HCT116 (cell line): ENCODE measurements around the gene ACER1.

Experiments
- EGR1 ChIP-seq: IDR thresholded peaks from 2 replicates; pipeline ENCODE4 v1.6.1; 2012; ENCODE audit warnings: low read depth
- ELF1 ChIP-seq: IDR thresholded peaks from 2 replicates; pipeline ENCODE4 v1.6.1; 2012; ENCODE audit warnings: low read depth, borderline replicate concordance
- EZH2 ChIP-seq: fragments of 200-600 bp; sonication (generic); IDR thresholded peaks from 2 replicates; pipeline ENCODE4 v1.6.1; 2017; ENCODE audit warnings: antibody characterized with exemption, mixed run types
- EZH2phosphoT487 ChIP-seq: fragments of 200-600 bp; IDR thresholded peaks from 2 replicates; pipeline ENCODE4 v1.6.1; 2018; ENCODE audit warnings: antibody characterized with exemption, borderline replicate concordance
- POLR2A ChIP-seq: IDR thresholded peaks from 2 replicates; pipeline ENCODE4 v1.7.0; 2011; ENCODE audit warnings: borderline replicate concordance; ENCODE audit not compliant: insufficient read depth, insufficient read length; ENCODE audit errors: extremely low read depth
- POLR2AphosphoS5 ChIP-seq: IDR thresholded peaks from 2 replicates; pipeline ENCODE4 v1.6.1; 2011; ENCODE audit warnings: mild to moderate bottlenecking, low read depth, low read length, moderate library complexity
- RAD21 ChIP-seq: IDR thresholded peaks from 2 replicates; pipeline ENCODE4 v1.6.1; 2012; ENCODE audit warnings: low read depth, mild to moderate bottlenecking
- SP1 ChIP-seq: IDR thresholded peaks from 2 replicates; pipeline ENCODE4 v1.6.1; 2012; ENCODE audit warnings: low read depth
- TCF7L2 ChIP-seq: IDR thresholded peaks from 2 replicates; pipeline ENCODE4 v1.7.0; 2011; ENCODE audit warnings: borderline replicate concordance, inconsistent platforms; ENCODE audit not compliant: insufficient read depth, insufficient read length; ENCODE audit errors: extremely low read depth
- YY1 ChIP-seq: IDR thresholded peaks from 2 replicates; pipeline ENCODE4 v1.6.1; 2011; ENCODE audit warnings: low read length, low read depth, moderate library complexity, mild to moderate bottlenecking; ENCODE audit not compliant: insufficient replicate concordance; ENCODE audit errors: extremely low read depth
- ZFX ChIP-seq: fragments of 450-650 bp; IDR thresholded peaks from 2 replicates; pipeline ENCODE4 v1.6.1; 2017
- ZNF274 ChIP-seq: fragments of 200-500 bp; sonication (Bioruptor generic); IDR thresholded peaks from 2 replicates; pipeline ENCODE4 v1.6.1; 2014; ENCODE audit warnings: mild to moderate bottlenecking, low read depth, low read length, inconsistent platforms
- TF ChIP-seq, protein P1 (sequence below), 3 experiments: fragments of 200-600 bp in 1 of 3; sonication (generic) in 1 of 3; IDR thresholded peaks in 2 of 3; conservative IDR thresholded peaks in 1 of 3; 2 replicates each; pipeline ENCODE4 v1.5.1; 2012 to 2017; ENCODE audit warnings: low read depth in 2 of 3, low read length in 2 of 3, antibody characterized with exemption in 1 of 3, borderline replicate concordance in 1 of 3, control low read depth in 1 of 3, mild to moderate bottlenecking in 1 of 3, mixed read lengths in 1 of 3, mixed run types in 1 of 3, moderate library complexity in 1 of 3; ENCODE audit not compliant: insufficient read depth in 1 of 3
- TF ChIP-seq, protein P2 (sequence below): IDR thresholded peaks from 2 replicates; pipeline ENCODE4 v1.6.1; 2012

DNA sequence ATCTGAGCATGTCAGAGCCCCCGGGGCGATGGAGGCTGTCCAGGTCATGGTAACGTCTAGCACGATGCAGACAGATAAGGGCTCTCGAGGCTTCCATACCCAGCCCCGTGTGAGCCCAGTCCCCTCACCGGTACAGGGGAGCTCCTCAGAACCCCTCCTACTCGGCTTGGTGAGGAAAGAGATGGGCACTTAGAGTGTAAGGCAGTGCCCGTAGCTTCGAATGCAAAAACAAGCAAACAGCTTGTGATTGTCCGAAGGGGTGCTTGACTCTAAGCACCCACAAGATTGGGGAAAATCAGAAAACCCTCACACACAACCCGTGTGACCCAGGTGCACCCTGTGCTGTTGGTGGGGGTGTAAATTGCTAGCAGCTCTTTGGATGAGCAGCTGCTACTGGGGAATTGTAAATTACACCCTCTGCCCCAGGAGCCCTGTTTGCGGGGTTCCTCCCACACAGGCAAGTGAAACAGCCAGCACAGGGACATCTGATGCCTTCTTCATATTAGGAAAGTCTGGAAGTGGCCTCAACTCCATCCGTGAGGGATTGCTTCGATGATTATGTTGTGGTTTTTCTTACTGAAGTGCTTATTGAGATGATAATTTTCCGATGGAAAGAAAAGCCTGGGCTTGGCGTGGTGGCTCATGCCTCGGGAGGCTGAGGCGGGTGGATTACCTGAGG is 43.2 kb upstream of the ACER1 start:
- TF ChIP-seq EZH2: no peak
- peak; percentile 28; the same call in 1 of the 2 replicates for TF ChIP-seq POLR2AphosphoS5
- TF ChIP-seq EGR1: no peak
- no peak for TF ChIP-seq ELF1
- no peak for TF ChIP-seq POLR2A
- TF ChIP-seq ZFX: no peak
- TF ChIP-seq, protein P1, sequence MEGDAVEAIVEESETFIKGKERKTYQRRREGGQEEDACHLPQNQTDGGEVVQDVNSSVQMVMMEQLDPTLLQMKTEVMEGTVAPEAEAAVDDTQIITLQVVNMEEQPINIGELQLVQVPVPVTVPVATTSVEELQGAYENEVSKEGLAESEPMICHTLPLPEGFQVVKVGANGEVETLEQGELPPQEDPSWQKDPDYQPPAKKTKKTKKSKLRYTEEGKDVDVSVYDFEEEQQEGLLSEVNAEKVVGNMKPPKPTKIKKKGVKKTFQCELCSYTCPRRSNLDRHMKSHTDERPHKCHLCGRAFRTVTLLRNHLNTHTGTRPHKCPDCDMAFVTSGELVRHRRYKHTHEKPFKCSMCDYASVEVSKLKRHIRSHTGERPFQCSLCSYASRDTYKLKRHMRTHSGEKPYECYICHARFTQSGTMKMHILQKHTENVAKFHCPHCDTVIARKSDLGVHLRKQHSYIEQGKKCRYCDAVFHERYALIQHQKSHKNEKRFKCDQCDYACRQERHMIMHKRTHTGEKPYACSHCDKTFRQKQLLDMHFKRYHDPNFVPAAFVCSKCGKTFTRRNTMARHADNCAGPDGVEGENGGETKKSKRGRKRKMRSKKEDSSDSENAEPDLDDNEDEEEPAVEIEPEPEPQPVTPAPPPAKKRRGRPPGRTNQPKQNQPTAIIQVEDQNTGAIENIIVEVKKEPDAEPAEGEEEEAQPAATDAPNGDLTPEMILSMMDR (IDR thresholded peaks at IDR 0.05 in 2 of 3, conservative IDR thresholded peaks at IDR 0.05 in 1 of 3; ENCODE audit: borderline replicate concordance in 1 of 3, insufficient read depth in 1 of 3, low read depth in 2 of 3, low read length in 2 of 3): no peak
- TF ChIP-seq, protein P2, sequence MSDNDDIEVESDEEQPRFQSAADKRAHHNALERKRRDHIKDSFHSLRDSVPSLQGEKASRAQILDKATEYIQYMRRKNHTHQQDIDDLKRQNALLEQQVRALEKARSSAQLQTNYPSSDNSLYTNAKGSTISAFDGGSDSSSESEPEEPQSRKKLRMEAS: no peak
- no peak for TF ChIP-seq SP1
- TF ChIP-seq RAD21: no peak
- TF ChIP-seq ZNF274: no peak
- TF ChIP-seq YY1: no peak
- TF ChIP-seq EZH2phosphoT487: no peak
- TF ChIP-seq TCF7L2: no peak
